Inflammatory macrophage (primary cell): ENCODE measurements around the gene MINDY3.
A peak's percentile ranks its signal among the peaks of the same experiment; 100 is the strongest.
"Not testable (repeated sequence)": the region's sequence is repeated elsewhere in the genome, so short reads cannot be mapped to it uniquely, and the experiment has no call there.

Experiments used
- DNase-seq, 2 donors: peaks; one replicate each; pipeline ENCODE4 v3.0.0-alpha.2; 2020 to 2022

MINDY3 gene

DNA sequence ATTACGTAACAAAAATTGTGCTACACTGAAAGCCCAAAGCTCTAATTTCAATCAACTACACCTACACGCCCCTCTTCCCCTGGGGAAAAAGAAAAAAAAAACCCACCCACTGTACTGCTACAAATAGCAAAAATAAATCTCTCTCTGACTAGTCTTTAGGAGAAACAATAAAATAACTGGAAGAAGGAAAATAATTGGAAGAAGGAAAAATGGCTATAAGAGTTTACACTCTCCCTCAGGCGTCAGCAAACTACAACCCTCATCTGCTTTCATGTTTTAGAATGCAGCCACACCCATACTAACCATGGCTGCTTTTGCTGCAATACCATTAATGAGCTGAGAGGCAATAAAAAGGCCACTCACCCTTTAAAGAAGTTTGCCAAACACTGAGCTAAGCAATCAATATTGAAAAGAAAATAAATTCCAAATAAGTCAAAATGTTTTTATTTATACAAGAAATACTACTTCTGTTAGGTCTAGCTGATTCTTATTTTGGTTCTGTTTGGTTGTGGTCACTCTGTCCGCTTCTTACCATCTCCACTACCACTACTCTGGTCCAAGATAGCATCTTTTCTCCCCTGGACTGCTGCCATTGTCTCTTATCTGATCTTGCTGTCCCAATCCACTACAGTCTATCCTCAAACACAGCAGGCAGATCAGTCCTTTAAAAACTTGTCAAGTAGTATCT is 3.8 kb downstream of the MINDY3 start:
- no peak for DNase-seq

GRCh38 chr10:15853800-15854199 is 6.5 kb downstream of the MINDY3 start:
- DNase-seq: no peak

GRCh38 chr10:15852111-15852557 is 8.2 kb downstream of the MINDY3 start:
- DNase-seq: no peak

GRCh38 chr10:15850337-15850978 is 9.8 kb downstream of the MINDY3 start:
- not testable (repeated sequence) for DNase-seq

DNA sequence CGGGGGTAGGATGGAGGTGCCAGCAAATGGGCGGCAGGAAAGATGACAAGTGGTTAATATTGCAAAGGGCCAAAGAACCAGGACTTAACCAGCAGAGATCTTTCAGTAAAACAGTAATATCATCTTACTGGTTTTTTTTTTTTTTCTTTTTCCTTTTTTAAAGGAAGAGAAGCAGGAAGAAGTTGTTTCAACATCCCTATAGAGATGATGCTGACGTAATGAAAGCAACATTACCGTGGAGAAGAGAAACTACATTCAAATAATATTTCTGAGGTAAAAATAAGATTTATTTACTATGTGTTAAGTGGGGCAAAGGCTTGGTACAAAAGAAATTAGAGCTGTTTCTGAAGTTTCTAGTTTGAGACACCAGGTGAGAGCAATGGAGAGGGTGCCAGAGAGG is 11.0 kb downstream of the MINDY3 start:
- DNase-seq: peak in 1 of 2 donors; percentile 53

GRCh38 chr10:15847481-15847880 is 12.8 kb downstream of the MINDY3 start:
- no peak for DNase-seq

- no peak for DNase-seq
Measured at GRCh38 chr10:15844517-15844916, 15.8 kb downstream of the MINDY3 start.

- DNase-seq: no peak
Measured at GRCh38 chr10:15843695-15844094, 16.6 kb downstream of the MINDY3 start.

- peak; percentile 24 to 52 for DNase-seq
Measured at GRCh38 chr10:15842556-15843169, 17.6 kb downstream of the MINDY3 start.

GRCh38 chr10:15841696-15842095 is 18.6 kb downstream of the MINDY3 start:
- peak; percentile 46 to 77 for DNase-seq

- no peak for DNase-seq
Measured at GRCh38 chr10:15836807-15837206, 23.5 kb downstream of the MINDY3 start.

- no peak for DNase-seq
Measured at GRCh38 chr10:15829495-15829894, 30.8 kb downstream of the MINDY3 start.

DNA sequence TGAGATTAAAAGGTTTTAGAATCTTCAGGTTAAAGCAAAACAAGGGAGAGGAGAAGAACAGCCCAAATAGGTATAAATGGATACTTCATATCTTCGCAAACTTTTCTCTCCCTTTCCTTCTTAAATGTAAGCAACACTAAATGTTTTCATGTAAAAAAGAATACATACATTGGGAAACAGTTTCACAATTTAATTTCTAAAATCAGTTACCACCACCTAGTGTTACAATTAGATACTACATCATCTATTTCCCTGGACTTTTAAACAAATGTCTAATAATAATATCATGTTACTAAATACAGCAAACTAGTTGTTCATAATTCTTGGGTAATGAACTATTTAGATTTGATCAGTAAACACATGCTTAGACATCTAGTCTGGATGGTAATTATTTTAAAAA is 35.8 kb downstream of the MINDY3 start:
- peak in 1 of 2 donors; percentile 52 for DNase-seq

DNA sequence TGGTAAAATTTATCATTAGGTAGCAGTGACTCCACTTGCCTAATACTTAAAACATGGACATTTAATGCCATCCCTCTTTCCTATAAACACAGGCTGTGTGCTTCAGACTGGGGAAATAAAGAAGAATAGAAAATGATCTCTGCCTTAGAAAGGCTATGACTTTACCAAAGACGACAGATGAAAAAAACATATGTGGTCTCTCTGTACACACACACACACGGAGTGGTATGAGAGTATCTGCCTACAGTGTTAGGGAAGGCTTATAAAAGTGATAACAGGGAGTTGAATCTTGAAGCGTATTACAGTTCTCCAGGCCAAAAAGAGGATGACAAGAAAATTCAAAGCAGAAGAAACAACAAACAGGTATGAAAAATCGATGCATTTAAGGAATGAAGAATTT is 38.2 kb downstream of the MINDY3 start:
- no peak for DNase-seq

GRCh38 chr10:15821046-15821683 is 39.1 kb downstream of the MINDY3 start:
- no peak for DNase-seq

GRCh38 chr10:15817409-15818046 is 42.8 kb downstream of the MINDY3 start:
- DNase-seq: no peak

DNA sequence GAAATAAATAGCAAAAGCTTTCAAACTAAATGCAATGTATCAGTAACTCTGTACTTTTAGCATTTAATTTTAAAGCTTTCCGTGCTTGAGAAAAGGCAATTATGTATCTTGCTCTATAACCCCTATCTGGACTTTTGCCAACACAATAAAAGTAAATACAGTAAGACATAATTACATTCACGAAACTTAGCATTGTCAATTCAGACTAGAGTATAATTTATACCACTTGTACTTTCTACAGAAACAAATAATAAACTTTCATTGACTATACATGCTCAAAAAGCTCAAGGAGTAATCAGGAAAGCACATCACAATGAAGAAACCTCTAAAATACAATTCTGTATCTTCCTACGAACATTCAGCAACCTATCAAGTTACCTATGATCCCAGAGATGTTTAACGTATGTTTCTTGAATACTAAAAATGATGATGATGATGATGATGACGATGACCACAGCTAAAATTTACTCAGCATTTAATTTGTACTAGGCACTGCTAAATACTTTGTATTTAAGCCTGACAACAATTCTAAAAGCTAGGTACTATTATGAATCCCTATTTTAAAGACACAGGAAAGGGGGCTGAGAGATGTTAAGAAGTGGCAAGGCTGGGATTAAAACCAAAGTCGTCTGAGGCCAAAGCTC is 44.9 kb downstream of the MINDY3 start:
- no peak for DNase-seq

DNA sequence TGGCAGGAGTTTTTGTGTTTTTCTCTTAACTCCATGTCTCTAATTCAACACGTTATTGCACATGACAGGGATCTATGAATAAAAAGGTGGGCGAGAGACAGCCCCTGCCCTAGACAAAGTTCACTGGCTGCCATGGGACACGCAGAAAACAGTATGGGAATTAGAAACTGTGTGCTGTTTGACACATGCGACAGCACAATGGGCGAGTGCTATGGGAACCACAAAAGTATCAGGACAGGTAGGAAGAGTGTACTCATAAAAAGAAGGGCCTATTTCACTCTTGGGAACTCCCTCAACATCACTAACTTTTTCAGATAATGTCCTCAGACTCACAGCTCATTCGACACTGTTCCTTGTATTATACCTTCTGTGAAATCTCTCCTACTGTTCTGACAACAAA is 45.7 kb downstream of the MINDY3 start:
- no peak for DNase-seq

GRCh38 chr10:15813415-15813814 is 46.9 kb downstream of the MINDY3 start:
- no peak for DNase-seq

GRCh38 chr10:15809450-15809849 is 50.9 kb downstream of the MINDY3 start:
- no peak for DNase-seq

GRCh38 chr10:15808204-15808797 is 52.0 kb downstream of the MINDY3 start:
- no peak for DNase-seq
